ENCODE data around the gene SPSB3.
"Not testable (repeated sequence)": the region's sequence is repeated elsewhere in the genome, so short reads cannot be mapped to it uniquely, and the experiment has no call there.

SPSB3 gene

DNA sequence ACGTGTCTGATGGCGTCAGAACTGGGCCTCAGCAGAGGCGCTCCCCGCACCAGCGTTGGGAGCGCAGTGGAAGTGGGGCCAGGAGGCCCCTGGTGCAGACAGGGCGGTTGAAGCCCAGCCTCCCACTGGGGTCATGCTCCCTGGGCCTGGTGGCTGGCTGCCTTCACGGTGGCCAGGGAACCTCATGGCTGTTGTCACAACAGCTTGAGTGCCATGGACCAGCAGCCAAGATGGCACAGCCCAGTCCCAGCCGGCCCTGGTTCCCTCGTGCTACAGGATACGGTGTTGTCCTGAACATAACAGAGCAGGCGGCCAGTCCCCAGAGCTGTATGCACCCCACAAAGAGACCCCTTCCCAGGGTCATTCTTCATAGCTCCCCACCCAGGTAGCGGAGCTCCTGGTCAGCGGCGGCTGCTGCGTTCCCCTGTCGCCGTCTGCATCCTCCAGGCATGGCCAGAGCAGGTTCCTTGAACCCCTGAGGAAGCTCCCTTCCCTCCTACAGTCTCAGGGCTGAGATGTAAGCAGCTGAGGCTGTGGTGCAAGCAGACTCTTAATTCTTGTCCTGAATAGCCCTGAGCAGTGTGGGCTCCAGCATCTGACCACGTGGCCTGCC is 40.7 kb downstream of the SPSB3 start:
- no peak for DNase-seq (ENCODE audit: low read depth)

DNA sequence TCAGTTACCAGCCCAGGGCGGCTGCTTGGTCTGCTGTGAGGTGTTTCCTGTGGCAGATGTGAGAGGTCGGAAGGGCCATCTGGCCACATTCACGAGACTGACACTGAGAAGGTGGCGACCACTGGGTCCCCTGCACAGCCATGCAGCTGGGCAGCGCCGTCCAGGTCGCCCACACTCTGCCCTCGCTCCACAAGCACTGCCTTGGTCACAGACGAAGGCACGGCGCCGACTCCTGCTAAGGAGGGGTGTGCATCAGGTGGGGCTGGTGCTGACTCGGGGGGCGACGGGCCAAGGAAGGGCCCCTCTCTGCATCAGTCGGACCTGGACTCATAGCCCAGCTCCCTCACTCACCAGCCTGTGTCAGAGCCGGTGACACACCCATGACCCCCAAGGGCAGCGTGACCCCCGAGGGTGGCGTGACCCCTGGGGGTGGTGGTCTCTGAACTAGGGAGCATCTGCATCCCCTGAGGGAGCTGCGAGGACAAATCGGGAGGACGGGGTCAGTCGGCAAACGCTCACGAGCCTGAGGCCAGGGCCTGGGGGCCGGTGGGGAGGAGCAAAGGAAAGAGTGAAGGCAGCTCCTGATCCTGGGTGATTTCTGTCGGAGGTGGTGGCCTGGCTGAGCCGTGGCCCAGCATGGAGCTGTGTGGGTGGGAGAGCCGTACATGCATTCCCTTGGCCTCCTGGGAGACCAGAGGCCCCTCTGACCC is 41.4 kb downstream of the SPSB3 start:
- no peak for DNase-seq (ENCODE audit: low read depth)

- no peak for DNase-seq (ENCODE audit: low read depth)
Measured at GRCh38 chr16:1740234-1740633, 42.1 kb downstream of the SPSB3 start.

DNA sequence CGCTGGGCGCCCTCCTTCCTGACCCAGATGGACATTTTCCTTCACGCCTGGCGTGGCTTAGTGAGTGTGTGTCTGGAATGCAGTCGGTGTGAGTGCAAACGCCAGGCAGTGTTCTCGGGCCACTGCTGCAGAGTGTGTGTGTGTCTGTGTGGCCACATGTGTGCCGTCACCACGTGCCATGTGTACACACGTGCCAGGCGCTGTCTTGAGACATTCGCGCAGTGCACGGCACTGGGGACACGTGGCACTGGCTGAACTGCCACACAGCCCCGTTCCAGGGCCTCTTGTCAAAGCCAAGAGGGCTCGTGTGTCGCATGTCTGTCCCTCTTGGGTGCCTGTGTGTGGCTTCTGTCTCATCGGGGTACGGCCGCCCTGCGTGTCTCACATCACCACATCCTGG is 47.6 kb downstream of the SPSB3 start:
- DNase-seq (ENCODE audit: low read depth), result no peak

DNA sequence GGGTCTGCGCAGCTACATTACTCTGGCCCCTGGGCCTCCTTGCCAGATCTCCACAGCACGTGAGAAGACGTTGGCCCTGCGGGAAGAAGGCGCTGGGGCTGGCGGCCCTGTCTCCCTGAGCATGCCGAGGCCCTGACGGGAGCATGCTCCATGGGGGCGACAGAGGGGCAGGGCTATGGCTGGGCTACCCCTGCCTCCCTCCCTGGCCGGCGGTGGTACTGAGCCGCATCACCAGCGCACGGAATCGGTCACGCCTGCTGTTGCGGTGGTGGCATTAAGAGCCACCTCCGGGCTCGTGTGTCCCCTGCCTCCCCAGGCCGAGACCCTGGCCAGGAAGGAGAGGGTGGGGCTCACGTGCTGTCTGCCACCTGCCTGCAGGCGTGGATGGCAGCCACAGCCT is 48.2 kb downstream of the SPSB3 start:
- DNase-seq (ENCODE audit: low read depth), result no peak

DNA sequence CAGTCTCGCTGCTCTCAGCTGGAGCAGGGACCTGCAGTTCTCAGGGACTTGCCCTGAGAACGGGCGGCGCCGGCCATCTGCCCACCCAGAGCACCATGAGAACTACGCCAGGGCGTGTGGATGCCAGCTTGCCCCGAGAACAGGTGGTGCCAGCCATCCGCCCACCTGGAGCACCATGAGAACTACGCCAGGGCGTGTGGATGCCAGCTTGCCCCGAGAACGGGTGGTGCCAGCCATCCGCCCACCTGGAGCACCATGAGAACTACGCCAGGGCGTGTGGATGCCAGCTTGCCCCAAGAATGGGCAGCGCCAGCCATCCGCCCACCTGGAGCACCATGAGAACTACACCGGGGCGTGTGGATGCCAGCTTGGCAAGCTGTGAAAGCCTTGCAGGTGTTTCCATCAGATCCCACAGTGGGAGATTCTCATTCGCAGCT is 49.8 kb downstream of the SPSB3 start:
- DNase-seq (ENCODE audit: low read depth), result not testable (repeated sequence)

DNA sequence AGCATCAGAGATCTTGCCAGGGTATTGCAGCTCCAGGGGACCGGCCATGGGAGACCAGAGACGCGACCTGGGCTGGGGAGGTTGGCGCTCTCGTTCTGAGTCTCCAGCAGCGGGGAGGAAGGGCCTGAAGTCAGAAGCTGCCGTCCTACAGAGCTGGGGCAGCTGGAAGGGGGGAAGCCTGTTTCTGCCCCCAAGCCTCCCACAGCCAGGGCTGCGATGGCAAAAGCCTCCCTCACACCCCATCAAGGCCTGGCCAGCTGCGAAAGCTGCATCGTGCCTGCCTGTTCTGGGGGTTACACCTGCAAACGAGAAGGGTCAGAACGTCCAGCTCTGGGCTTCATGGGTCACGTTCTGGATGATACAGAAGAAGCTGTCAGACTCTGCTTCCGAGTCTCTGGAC is 50.3 kb downstream of the SPSB3 start:
- DNase-seq (ENCODE audit: low read depth), result no peak

GRCh38 chr16:1731603-1732002 is 50.8 kb downstream of the SPSB3 start:
- DNase-seq (ENCODE audit: low read depth), result no peak

- no peak for DNase-seq (ENCODE audit: low read depth)
Measured at GRCh38 chr16:1731073-1731472, 51.3 kb downstream of the SPSB3 start.

GRCh38 chr16:1729445-1729844 is 52.9 kb downstream of the SPSB3 start:
- DNase-seq (ENCODE audit: low read depth), result no peak

DNA sequence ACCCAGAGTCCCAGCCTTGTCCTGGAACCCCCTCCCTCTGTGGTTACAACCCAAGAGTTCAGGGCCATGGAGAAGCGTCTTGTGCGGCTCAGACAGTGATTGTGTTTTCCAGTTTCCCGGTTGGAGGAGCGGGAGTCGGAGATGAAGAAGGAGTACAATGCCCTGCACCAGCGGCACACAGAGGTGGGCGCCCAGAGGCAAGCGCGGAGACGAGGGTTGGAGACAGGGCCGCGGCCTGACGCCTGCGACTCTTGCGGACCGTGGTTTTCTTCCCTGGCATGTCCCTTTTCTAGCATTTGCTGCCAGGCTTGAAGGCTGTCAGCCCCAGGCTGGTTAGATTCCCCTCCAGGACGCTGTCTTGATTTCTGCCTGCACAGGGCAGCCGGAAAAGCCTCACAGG is 53.3 kb downstream of the SPSB3 start:
- DNase-seq (ENCODE audit: low read depth), result no peak

GRCh38 chr16:1727651-1728624 is 54.4 kb downstream of the SPSB3 start:
- DNase-seq (ENCODE audit: low read depth), result no peak

Measured in activated T-cell treated with anti-CD3 and anti-CD28 coated beads for 24 hours (primary cell).